HepG2 (cell line): ENCODE measurements around the gene RPL23. TPM values are rescaled to one million over a fixed set of nuclear protein-coding genes. Genes with fewer than 3 reads are reported as not detected.
A peak's percentile ranks its signal among the peaks of the same experiment; 100 is the strongest.

ENCODE experiments used
- FOXO1 ChIP-seq: sonication (generic); formaldehyde crosslinking; IDR thresholded peaks from 2 replicates; pipeline ENCODE4 v1.4.0; 2020; ENCODE audit warnings: missing genetic modification reagents
- GMEB2 ChIP-seq: IDR thresholded peaks from 2 replicates; pipeline ENCODE4 v1.6.1; 2016; ENCODE audit warnings: missing biosample characterization, missing genetic modification reagents, low read depth
- HNF1B ChIP-seq: sonication (generic); formaldehyde crosslinking; IDR thresholded peaks from 2 replicates; pipeline ENCODE4 v1.5.1; 2020; ENCODE audit warnings: mild to moderate bottlenecking, moderate library complexity, missing genetic modification reagents
- MXD3 ChIP-seq: IDR thresholded peaks from 2 replicates; pipeline ENCODE4 v1.6.1; 2016; ENCODE audit warnings: mild to moderate bottlenecking, missing biosample characterization, missing genetic modification reagents
- RARA ChIP-seq: IDR thresholded peaks from 2 replicates; pipeline ENCODE4 v1.6.1; 2016; ENCODE audit warnings: missing genetic modification reagents, missing compliant biosample characterization
- RFX1 ChIP-seq: fragments of 450-650 bp; IDR thresholded peaks from 2 replicates; pipeline ENCODE4 v1.6.1; 2017
- ZBTB33 ChIP-seq: sonication (generic); formaldehyde crosslinking; IDR thresholded peaks from 2 replicates; pipeline ENCODE4 v1.4.0; 2020; ENCODE audit warnings: missing genetic modification reagents
- ZBTB34 ChIP-seq: sonication (generic); formaldehyde crosslinking; IDR thresholded peaks from 2 replicates; pipeline ENCODE4 v1.8.0; 2022; ENCODE audit warnings: mild to moderate bottlenecking, missing genetic modification reagents
- ZBTB49 ChIP-seq: sonication (generic); formaldehyde crosslinking; IDR thresholded peaks from 2 replicates; pipeline ENCODE4 v1.4.0; 2020; ENCODE audit warnings: missing genetic modification reagents, borderline replicate concordance
- ZMAT5 ChIP-seq: sonication (generic); formaldehyde crosslinking; IDR thresholded peaks from 2 replicates; pipeline ENCODE4 v1.5.0; 2020; ENCODE audit warnings: mild to moderate bottlenecking, low read depth, missing genetic modification reagents, borderline replicate concordance
- ZMYM3 ChIP-seq: sonication (generic); formaldehyde crosslinking; IDR thresholded peaks from 2 replicates; pipeline ENCODE4 v1.5.1; 2020; ENCODE audit warnings: mild to moderate bottlenecking, missing genetic modification reagents
- ZNF274 ChIP-seq: sonication (generic); formaldehyde crosslinking; IDR thresholded peaks from 2 replicates; pipeline ENCODE4 v1.5.1; 2020; ENCODE audit warnings: mild to moderate bottlenecking, missing genetic modification reagents
- ZNF414 ChIP-seq: sonication (generic); formaldehyde crosslinking; IDR thresholded peaks from 2 replicates; pipeline ENCODE4 v1.5.0; 2020; ENCODE audit warnings: missing genetic modification reagents
- ZNF782 ChIP-seq: sonication (generic); formaldehyde crosslinking; IDR thresholded peaks from 2 replicates; pipeline ENCODE4 v1.4.0; 2020; ENCODE audit warnings: missing genetic modification reagents, mild to moderate bottlenecking, borderline replicate concordance
- polyA plus RNA-seq, 8 experiments: library from polyadenylated mRNA; depleted of rRNA in 3 of 8; stranded (reverse) in 7 of 8; unstranded in 1 of 8; fragments of >200 nt; fragmentation: Illumina TruSeq in 4 of 8; extraction: Trizol in 4 of 8; gene quantifications; 2 replicates each; pipeline versions ENCODE4 v1.2.1 to v1.2.3, GENCODE V29; 2011 to 2016; ENCODE audit warnings: low read depth in 4 of 8, missing spikeins in 1 of 8, mixed read lengths in 1 of 8; ENCODE audit not compliant: insufficient read depth in 1 of 8
- total RNA-seq, 5 experiments: library from RNA; depleted of rRNA; stranded (reverse); fragments of >200 nt; fragmentation: Illumina TruSeq; extraction: Trizol; gene quantifications; 2 replicates each; pipeline ENCODE4 v1.2.3, GENCODE V29; 2016; ENCODE audit warnings: low read depth in 1 of 5

Gene RPL23
- total and polyA plus RNA-seq, 2 of the 13 experiments (the other 11 are each of a cell fraction or from before 2014, with no cell fraction given) = 2,790 to 4,860 TPM

GRCh38 chr17:38872671-38873385 lies 19.3 kb upstream of the RPL23 start (continued):
- TF ChIP-seq ZBTB34 (CRISPR knock-in tag) (no peak), ZBTB33 (CRISPR knock-in tag) (0 out of 2 replicates have a peak, but pooled peaks have one; percentile 40), ZNF414 (0 out of 2 replicates have a peak, but pooled peaks have one; percentile 59), RARA (peak; percentile 74), FOXO1 (peak; percentile 73), RFX1 (no peak), ZNF782 (CRISPR knock-in tag) (no peak), ZMYM3 (CRISPR knock-in tag) (peak; percentile 87; the same call in 1 of the 2 replicates), ZBTB49 (no peak), ZNF274 (no peak; the same call in 1 of the 2 replicates), GMEB2 (no peak), HNF1B (peak; percentile 73; the same call in 1 of the 2 replicates), ZMAT5 (no peak), MXD3 (CRISPR knock-in tag) (no peak)
